ENCODE measurements around the gene DUSP8. TPM values are rescaled to one million over a fixed set of nuclear protein-coding genes. Genes with fewer than 3 reads are reported as not detected.
A peak's percentile ranks its signal among the peaks of the same experiment; 100 is the strongest.

The DUSP8 gene
- total RNA-seq, 1 donor from 2014 or later = 27.0 TPM

DNA sequence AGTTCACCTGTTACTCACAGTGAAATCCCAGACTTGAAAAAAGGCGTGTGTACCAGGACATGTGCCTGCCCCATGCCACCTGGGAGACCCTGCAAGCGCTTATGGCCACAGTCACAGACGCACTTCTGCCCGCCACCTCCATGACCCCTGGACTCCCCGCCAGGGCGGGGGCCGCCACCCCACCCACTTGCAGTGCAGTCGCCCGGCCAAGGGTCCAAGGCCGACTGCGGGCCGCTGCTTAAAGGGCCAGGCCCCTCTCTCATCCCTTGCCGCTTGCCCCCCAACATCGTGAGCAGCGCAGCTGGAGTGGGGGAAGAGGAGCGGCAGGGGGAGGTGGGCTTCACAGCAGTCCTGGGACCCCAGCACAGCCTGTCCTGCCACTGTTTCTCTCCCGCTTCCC is 10.8 kb downstream of the DUSP8 start:
- Histone ChIP-seq H3K4me3 (no peak overlapping the region), H3K36me3 (peaks cover 36 to 42% of the 10 kb centered on the region in 2 donors), H3K27ac (peak overlapping the region; percentile 93 to 98), H3K4me1 (peaks cover 14 to 39% of the 10 kb centered on the region in 2 donors), H3K27me3 (no peaks in the 10 kb centered on the region), H3K9me3 (no peaks in the 10 kb centered on the region)
- TF ChIP-seq, protein P1, sequence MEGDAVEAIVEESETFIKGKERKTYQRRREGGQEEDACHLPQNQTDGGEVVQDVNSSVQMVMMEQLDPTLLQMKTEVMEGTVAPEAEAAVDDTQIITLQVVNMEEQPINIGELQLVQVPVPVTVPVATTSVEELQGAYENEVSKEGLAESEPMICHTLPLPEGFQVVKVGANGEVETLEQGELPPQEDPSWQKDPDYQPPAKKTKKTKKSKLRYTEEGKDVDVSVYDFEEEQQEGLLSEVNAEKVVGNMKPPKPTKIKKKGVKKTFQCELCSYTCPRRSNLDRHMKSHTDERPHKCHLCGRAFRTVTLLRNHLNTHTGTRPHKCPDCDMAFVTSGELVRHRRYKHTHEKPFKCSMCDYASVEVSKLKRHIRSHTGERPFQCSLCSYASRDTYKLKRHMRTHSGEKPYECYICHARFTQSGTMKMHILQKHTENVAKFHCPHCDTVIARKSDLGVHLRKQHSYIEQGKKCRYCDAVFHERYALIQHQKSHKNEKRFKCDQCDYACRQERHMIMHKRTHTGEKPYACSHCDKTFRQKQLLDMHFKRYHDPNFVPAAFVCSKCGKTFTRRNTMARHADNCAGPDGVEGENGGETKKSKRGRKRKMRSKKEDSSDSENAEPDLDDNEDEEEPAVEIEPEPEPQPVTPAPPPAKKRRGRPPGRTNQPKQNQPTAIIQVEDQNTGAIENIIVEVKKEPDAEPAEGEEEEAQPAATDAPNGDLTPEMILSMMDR (IDR thresholded peaks at IDR 0.05) = no peak
- DNase-seq (ENCODE audit: low spot score in 2 of 2) = no peak
- intact Hi-C loops (cut with DNase I) = loop anchor here (10.0 kb wide), 1 partner anchor 844 kb away; the partner anchor contains the start of gene TSSC4

DNA sequence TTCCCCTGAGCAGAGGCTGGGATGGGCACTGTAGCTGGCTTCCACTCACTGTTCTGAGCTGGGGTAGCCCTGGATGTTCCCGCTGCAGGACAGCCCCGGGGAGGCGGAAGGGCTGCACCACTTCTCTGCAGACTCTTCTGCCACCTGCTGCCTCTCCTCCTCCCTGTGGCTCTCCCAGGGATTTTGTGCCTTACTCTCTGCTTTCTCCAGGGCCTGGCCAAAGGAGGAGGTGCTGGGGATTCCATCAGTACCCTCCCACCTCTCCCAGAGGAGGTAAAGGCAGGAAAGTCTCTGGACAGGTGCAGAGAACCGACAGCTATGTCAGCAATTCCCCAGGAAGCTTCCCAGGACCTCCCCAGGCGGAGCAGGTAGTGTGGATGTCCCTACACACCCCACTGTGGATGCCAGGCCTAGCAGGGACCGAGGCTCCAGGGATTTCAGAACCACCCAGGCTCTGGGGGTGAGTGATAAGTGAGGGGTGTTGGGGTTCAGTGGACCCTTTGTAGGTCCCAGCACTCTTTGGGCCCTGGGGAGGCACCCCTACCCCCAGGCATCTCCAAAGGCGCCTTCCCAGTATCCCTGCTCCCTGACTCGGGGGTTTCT is 11.3 kb downstream of the DUSP8 start:
- H3K27ac ChIP-seq = peak overlapping the region; percentile 93 to 98
- intact Hi-C loops (cut with DNase I) = loop anchor here (10.0 kb wide), 1 partner anchor 844 kb away; the partner anchor contains the start of gene TSSC4
- TF ChIP-seq, protein P1 (IDR thresholded peaks at IDR 0.05) = no peak
- H3K36me3 ChIP-seq = peaks cover 39 to 47% of the 10 kb centered on the region in 2 donors
- H3K4me1 ChIP-seq = peaks cover 14 to 39% of the 10 kb centered on the region in 2 donors
- no peak for DNase-seq (ENCODE audit: low spot score in 2 of 2)
- no peaks in the 10 kb centered on the region for H3K27me3 ChIP-seq
- no peak overlapping the region for H3K4me3 ChIP-seq
- H3K9me3 ChIP-seq = no peaks in the 10 kb centered on the region

DNA sequence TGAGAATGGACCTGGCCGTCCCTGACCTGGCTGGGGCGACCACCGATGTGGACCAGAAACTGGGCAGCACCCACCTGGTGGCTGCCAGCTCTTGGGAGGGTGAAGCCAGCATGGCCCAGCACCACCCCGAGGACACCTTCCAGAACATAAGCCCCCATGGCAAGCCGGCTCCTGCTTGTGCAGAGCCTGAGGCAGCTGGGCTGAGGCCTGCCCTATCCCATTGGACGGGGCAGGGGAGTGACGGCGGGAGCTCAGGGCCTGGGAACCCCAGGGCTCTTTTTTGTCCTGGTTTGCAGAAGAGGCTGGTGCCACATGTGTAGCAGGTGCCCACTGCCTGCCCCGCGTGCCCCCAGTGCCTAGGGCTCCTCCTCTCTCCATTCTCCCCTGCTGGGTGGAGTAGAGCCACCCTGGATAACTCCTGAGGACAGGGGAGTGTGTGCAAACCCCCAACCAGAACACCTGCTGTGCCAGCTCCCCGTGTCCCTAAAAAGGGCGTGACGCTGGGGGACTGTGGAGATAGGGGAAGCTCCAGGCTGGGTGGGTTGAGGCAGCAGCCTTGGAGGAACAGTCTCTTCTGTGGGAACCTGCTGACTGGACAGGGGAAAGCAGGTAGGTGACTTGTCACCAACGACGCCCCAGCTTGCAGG is 11.9 kb downstream of the DUSP8 start:
- peak overlapping the region; percentile 93 to 98 for H3K27ac ChIP-seq
- no peak for DNase-seq (ENCODE audit: low spot score in 2 of 2)
- H3K27me3 ChIP-seq = no peaks in the 10 kb centered on the region
- peaks cover 14 to 40% of the 10 kb centered on the region in 2 donors for H3K4me1 ChIP-seq
- H3K4me3 ChIP-seq = no peak overlapping the region
- H3K9me3 ChIP-seq = no peaks in the 10 kb centered on the region
- intact Hi-C loops (cut with DNase I) = loop anchor here (10.0 kb wide), 1 partner anchor 845 kb away; the partner anchor contains the start of gene TSSC4
- H3K36me3 ChIP-seq = peaks cover 40 to 48% of the 10 kb centered on the region in 2 donors
- TF ChIP-seq, protein P1 (IDR thresholded peaks at IDR 0.05) = no peak

DNA sequence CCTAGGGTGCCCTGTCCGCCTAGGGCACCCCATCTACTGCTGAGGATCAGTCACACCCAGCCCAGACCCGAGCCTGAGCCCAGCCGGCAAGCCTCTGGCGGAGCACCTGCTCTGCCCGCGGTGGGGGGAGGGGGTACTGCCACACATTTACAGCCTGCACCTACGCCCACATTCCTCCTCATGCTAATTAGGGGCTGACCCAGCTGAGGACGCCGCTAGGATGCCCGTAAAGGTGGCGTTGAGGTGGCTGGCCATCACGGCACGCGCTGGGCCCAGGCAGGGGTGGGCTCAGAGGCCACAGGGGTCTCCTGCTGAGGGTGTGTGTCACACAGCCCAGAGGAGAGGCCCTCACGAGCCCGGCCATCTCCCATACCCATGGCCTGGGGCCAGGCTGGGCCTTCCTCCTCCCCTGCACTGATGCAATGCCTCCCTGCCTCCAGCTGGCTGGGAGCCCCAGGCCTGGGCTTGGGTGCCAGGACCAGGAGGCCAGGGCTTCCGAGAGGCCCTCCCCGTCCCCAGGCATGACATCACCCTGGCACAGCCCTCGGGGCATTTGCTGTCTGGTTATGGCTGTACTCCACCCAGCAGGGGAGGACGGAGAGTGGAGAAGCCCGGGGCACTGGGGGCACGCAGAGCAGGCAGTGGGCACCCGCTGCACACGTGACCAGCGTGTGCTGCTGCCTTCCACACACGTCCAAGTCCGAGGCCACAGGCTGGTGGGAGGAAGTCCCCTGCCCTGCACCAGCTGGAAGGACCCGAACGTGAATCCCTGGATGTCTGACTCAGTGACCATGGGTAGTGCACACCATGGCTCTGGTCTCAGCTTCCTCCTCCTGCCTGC is 12.7 kb downstream of the DUSP8 start:
- H3K4me3 ChIP-seq = peak overlapping the region; percentile 31 to 47

DNA sequence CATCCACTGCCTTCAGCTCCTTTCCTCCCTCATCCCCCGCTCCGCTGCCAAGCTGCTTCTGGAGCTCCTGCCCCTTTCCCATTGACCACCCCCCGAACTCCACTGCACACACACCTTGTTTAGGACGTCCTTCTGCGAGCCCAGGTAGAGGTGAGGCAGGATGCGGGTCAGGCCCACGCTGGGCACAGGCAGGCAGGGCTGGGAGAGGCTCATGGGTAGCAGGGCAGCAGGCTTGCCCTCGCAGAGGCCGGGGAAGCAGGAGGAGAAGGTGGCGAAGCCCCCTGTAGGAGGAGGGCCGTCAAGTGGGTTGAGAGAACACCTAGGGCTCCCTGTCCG is 13.3 kb downstream of the DUSP8 start:
- peaks cover 19 to 37% of the 10 kb centered on the region in 2 donors for H3K4me1 ChIP-seq
- intact Hi-C loops (cut with DNase I) = loop anchor here (1.0 to 10.0 kb wide), 3 partner anchors 10 to 714 kb away; partner anchors contain the start of genes POLR2L and TSPAN4
- peak overlapping the region; percentile 31 to 47 for H3K4me3 ChIP-seq
- DNase-seq (ENCODE audit: low spot score in 2 of 2) = no peak
- TF ChIP-seq, protein P1 (IDR thresholded peaks at IDR 0.05) = no peak
- H3K27me3 ChIP-seq = no peaks in the 10 kb centered on the region
- peaks cover 36 to 42% of the 10 kb centered on the region in 2 donors for H3K36me3 ChIP-seq
- peak overlapping the region; percentile 93 to 98 for H3K27ac ChIP-seq
- H3K9me3 ChIP-seq = no peaks in the 10 kb centered on the region

More for the DNA sequence above, 12.7 kb downstream of the DUSP8 start:
- peak; percentile 90 to 99 for DNase-seq (ENCODE audit: low spot score in 2 of 2)
- TF ChIP-seq, protein P1 (IDR thresholded peaks at IDR 0.05) = peak in 1 of 3 experiments; percentile 21
- Histone ChIP-seq H3K27me3 (no peaks in the 10 kb centered on the region), H3K27ac (peak overlapping the region; percentile 93 to 98), H3K9me3 (no peaks in the 10 kb centered on the region), H3K4me1 (peaks cover 15 to 36% of the 10 kb centered on the region in 2 donors), H3K36me3 (peaks cover 40 to 44% of the 10 kb centered on the region in 2 donors)
- intact Hi-C loops (cut with DNase I) = loop anchor here (1.0 to 10.0 kb wide), 2 partner anchors 12 to 715 kb away; partner anchors contain the start of genes POLR2L and TSPAN4

All from ascending aorta (tissue), 2 donors.